CD4-positive, alpha-beta T cell (primary cell): ENCODE results near the gene ZAR1. TPM values are rescaled to one million over a fixed set of nuclear protein-coding genes. Genes with fewer than 3 reads are reported as not detected.

Experiments used
- ATAC-seq: fragments of 200-7000 bp; cut with Tn5 transposase; one replicate; pipeline ENCODE4 v1.10.0; 2022; ENCODE audit warnings: mild to moderate bottlenecking; ENCODE audit not compliant: poor library complexity
- CTCF ChIA-PET: fragments of 350-600 bp; sonication (Branson Sonifier 250); formaldehyde crosslinking; loops from one replicate; lab custom pipeline; 2021; ENCODE audit warnings: antibody characterized with exemption, inconsistent platforms; lab: Charles Lee
- POLR2A ChIA-PET: fragments of 350-600 bp; sonication (Branson Sonifier 250); formaldehyde crosslinking; loops from one replicate; lab custom pipeline; 2021; ENCODE audit warnings: antibody characterized with exemption, inconsistent platforms; lab: Charles Lee
- DNase-seq, 14 experiments: peaks; one replicate each; pipeline ENCODE4 v3.0.0-alpha.2; 2013 to 2020; ENCODE audit warnings: mixed read lengths in 2 of 14
- H3K27ac ChIP-seq, 2 donors: one replicate each; pipeline versions ENCODE4 v1.5.1 to v1.7.0; 2013; ENCODE audit warnings: low read length in 2 of 2, low read depth in 1 of 2, mild to moderate bottlenecking in 1 of 2
- H3K27me3 ChIP-seq, 2 experiments: 1 replicate in 1 of 2; 2 replicates in 1 of 2; pipeline versions ENCODE4 v1.6.1 to v1.7.0; 2013; ENCODE audit warnings: low read length in 2 of 2, control low read depth in 1 of 2, mild to moderate bottlenecking in 1 of 2, moderate library complexity in 1 of 2; ENCODE audit not compliant: insufficient read depth in 2 of 2, control insufficient read depth in 1 of 2
- H3K36me3 ChIP-seq: one replicate; pipeline ENCODE4 v1.6.1; 2013; ENCODE audit warnings: low read length, control low read depth; ENCODE audit not compliant: insufficient read depth
- H3K4me1 ChIP-seq: one replicate; pipeline ENCODE4 v1.6.1; 2013; ENCODE audit warnings: low read length, control low read depth; ENCODE audit not compliant: insufficient read depth
- H3K4me3 ChIP-seq: one replicate; pipeline ENCODE4 v1.5.1; 2013; ENCODE audit warnings: mild to moderate bottlenecking, low read length, moderate library complexity
- H3K9me3 ChIP-seq, 2 experiments: 1 replicate in 1 of 2; 2 replicates in 1 of 2; pipeline versions ENCODE4 v1.6.1 to v1.7.0; 2013; ENCODE audit warnings: low read length in 2 of 2, mild to moderate bottlenecking in 2 of 2, control low read depth in 1 of 2, moderate library complexity in 1 of 2; ENCODE audit not compliant: control insufficient read depth in 1 of 2, insufficient read depth in 1 of 2
- H3K27ac Mint-ChIP-seq: one replicate; pipeline ENCODE4 v1.8.0; 2020; ENCODE audit warnings: mixed read lengths
- H3K27me3 Mint-ChIP-seq: one replicate; pipeline ENCODE4 v1.8.0; 2021; ENCODE audit warnings: mixed read lengths
- H3K36me3 Mint-ChIP-seq: one replicate; pipeline ENCODE4 v1.8.0; 2021; ENCODE audit warnings: low read depth, mixed read lengths
- H3K4me1 Mint-ChIP-seq: one replicate; pipeline ENCODE4 v1.8.0; 2021; ENCODE audit warnings: low read depth, mixed read lengths
- H3K4me3 Mint-ChIP-seq: one replicate; pipeline ENCODE4 v1.8.0; 2020; ENCODE audit warnings: mild to moderate bottlenecking, mixed read lengths
- H3K9me3 Mint-ChIP-seq: one replicate; pipeline ENCODE4 v1.8.0; 2020; ENCODE audit warnings: mixed read lengths
- intact Hi-C, 2 experiments: fragments of 100-400 bp; cut with DNase I in 1 of 2; cut with micrococcal nuclease in 1 of 2; formaldehyde crosslinking; loops; one replicate each; pipeline versions ENCODE4 v1.15.1 to v1.9.0; 2023 to 2025; cut with DNase I, micrococcal nuclease
- total RNA-seq, 174 experiments: library from RNA in 2 of 174; stranded (reverse) in 2 of 174; gene quantifications; one replicate each; pipeline ENCODE4 v1.2.3 and lab custom pipeline; 2021 to 2026
- TF ChIP-seq, protein P1 (sequence below): fragments of 200-600 bp; IDR thresholded peaks from one replicate; pipeline ENCODE4 v1.8.0; 2022; ENCODE audit warnings: antibody characterized with exemption, mild to moderate bottlenecking

The ZAR1 gene
- total RNA-seq, 2 experiments from 2014 or later: not detected

DNA sequence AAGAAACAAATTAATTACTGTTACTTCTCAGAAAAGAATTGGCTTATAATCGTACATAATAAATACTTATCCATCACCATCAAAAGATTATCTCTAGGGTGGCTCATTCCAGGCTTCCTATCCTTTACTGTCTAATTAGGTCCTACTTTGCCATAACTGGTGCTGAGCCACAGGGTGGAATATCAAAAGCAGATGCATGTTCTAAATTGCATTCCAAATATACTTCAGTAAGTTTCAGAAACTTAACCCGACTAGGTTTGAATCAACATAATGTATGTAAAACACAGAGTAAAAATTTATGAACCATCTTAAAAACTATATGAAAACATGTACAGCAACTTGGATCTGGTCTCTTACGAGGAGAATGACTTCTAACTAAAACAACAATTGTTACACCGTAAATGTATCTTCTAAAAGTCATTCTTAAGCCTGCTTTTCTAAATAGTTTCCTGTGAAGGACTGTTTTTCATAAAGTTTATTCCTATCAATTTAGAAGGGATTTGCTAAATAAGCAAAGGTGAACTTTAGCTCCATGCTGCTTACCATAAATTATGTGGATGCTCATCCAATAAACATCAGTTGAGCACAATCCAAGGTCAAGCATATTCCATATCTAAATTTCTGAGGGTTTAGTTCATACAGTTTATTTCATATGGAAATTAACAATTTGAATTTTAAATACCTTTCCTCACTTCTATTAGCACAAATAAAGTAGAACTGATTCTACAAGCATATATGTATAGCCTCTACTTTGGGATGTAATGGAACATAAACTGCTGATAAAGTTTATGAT, 13.4 kb downstream of the ZAR1 start:
- Histone ChIP-seq H3K27me3 (no peaks in the 10 kb centered on the region), H3K36me3 (peaks cover 55% of the 10 kb centered on the region), H3K27ac (no peak overlapping the region), H3K4me3 (no peak overlapping the region), H3K9me3 (no peaks in the 10 kb centered on the region), H3K4me1 (no peaks in the 10 kb centered on the region)
- no peak overlapping the region for H3K27ac Mint-ChIP-seq
- CTCF ChIA-PET: no interaction called here
- POLR2A ChIA-PET: no interaction called here
- no peak for DNase-seq
- TF ChIP-seq, protein P1, sequence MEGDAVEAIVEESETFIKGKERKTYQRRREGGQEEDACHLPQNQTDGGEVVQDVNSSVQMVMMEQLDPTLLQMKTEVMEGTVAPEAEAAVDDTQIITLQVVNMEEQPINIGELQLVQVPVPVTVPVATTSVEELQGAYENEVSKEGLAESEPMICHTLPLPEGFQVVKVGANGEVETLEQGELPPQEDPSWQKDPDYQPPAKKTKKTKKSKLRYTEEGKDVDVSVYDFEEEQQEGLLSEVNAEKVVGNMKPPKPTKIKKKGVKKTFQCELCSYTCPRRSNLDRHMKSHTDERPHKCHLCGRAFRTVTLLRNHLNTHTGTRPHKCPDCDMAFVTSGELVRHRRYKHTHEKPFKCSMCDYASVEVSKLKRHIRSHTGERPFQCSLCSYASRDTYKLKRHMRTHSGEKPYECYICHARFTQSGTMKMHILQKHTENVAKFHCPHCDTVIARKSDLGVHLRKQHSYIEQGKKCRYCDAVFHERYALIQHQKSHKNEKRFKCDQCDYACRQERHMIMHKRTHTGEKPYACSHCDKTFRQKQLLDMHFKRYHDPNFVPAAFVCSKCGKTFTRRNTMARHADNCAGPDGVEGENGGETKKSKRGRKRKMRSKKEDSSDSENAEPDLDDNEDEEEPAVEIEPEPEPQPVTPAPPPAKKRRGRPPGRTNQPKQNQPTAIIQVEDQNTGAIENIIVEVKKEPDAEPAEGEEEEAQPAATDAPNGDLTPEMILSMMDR: no peak
- H3K4me1 Mint-ChIP-seq: peaks cover 4% of the 10 kb centered on the region
- H3K27me3 Mint-ChIP-seq: no peaks in the 10 kb centered on the region
- no peak for ATAC-seq
- intact Hi-C loops: no loop called here
- no peaks in the 10 kb centered on the region for H3K9me3 Mint-ChIP-seq
- peaks cover 78% of the 10 kb centered on the region for H3K36me3 Mint-ChIP-seq
- H3K4me3 Mint-ChIP-seq: no peak overlapping the region

- peaks cover 4% of the 10 kb centered on the region for H3K4me1 Mint-ChIP-seq
- DNase-seq: no peak
These were observed 13.9 kb downstream of the ZAR1 start for GRCh38 chr4:48504026-48504330.

GRCh38 chr4:48504352-48504751, 14.3 kb downstream of the ZAR1 start:
- no peaks in the 10 kb centered on the region for H3K4me1 ChIP-seq
- Mint-ChIP-seq H3K27me3 (no peaks in the 10 kb centered on the region), H3K36me3 (peaks cover 78% of the 10 kb centered on the region), H3K9me3 (no peaks in the 10 kb centered on the region), H3K4me1 (peaks cover 4% of the 10 kb centered on the region), H3K4me3 (no peak overlapping the region), H3K27ac (no peak overlapping the region)
- CTCF ChIA-PET: no interaction called here
- no peak overlapping the region for H3K4me3 ChIP-seq
- TF ChIP-seq, protein P1: no peak
- intact Hi-C loops: no loop called here
- no peaks in the 10 kb centered on the region for H3K27me3 ChIP-seq
- no peak overlapping the region for H3K27ac ChIP-seq
- H3K9me3 ChIP-seq: no peaks in the 10 kb centered on the region
- ATAC-seq (no peak), DNase-seq (no peak)
- POLR2A ChIA-PET: no interaction called here
- H3K36me3 ChIP-seq: peaks cover 57% of the 10 kb centered on the region

More at GRCh38 chr4:48504026-48504330, 13.9 kb downstream of the ZAR1 start:
- TF ChIP-seq, protein P1: no peak
- Mint-ChIP-seq H3K36me3 (peaks cover 78% of the 10 kb centered on the region), H3K4me3 (no peak overlapping the region), H3K9me3 (no peaks in the 10 kb centered on the region), H3K27me3 (no peaks in the 10 kb centered on the region), H3K27ac (no peak overlapping the region)
- H3K4me1 ChIP-seq: no peaks in the 10 kb centered on the region
- ChIA-PET CTCF (no interaction called here), POLR2A (no interaction called here)
- intact Hi-C loops: no loop called here
- H3K36me3 ChIP-seq: peaks cover 57% of the 10 kb centered on the region
- H3K27me3 ChIP-seq: no peaks in the 10 kb centered on the region
- no peaks in the 10 kb centered on the region for H3K9me3 ChIP-seq
- H3K27ac ChIP-seq: no peak overlapping the region
- H3K4me3 ChIP-seq: no peak overlapping the region
- no peak for ATAC-seq
